Activated CD8-positive, alpha-beta memory T cell treated with anti-CD3 and anti-CD28 coated beads, Interleukin-2, amount 50 U/mL, for 4 hours (primary cell): Measurements from ENCODE around the gene USP50.
"Not testable (repeated sequence)": the region's sequence is repeated elsewhere in the genome, so short reads cannot be mapped to it uniquely, and the experiment has no call there.

Experiments used
- DNase-seq: peaks from one replicate; pipeline ENCODE4 v3.0.0-alpha.2; 2020

The USP50 gene

GRCh38 chr15:50546566-50546965 lies at the start of gene USP50:
TSS of gene USP50 (minus strand) at chr15:50546666. CDS start at chr15:50546525, 141 bp downstream.
- no peak for DNase-seq

- no peak for DNase-seq
These were observed 47.8 kb upstream of the USP50 start for GRCh38 chr15:50594311-50594710.

GRCh38 chr15:50593761-50594160 lies 47.3 kb upstream of the USP50 start:
- DNase-seq = no peak

- no peak for DNase-seq
These were observed 43.8 kb upstream of the USP50 start for GRCh38 chr15:50590288-50590687.

GRCh38 chr15:50577492-50577891 lies 31.0 kb upstream of the USP50 start:
- no peak for DNase-seq

- no peak for DNase-seq
These were observed 29.7 kb upstream of the USP50 start for GRCh38 chr15:50576166-50576565.

- not testable (repeated sequence) for DNase-seq
These were observed 27.4 kb upstream of the USP50 start for GRCh38 chr15:50573842-50574241.

GRCh38 chr15:50563756-50564155 lies 17.3 kb upstream of the USP50 start:
- DNase-seq = no peak

- no peak for DNase-seq
These were observed 16.5 kb upstream of the USP50 start for GRCh38 chr15:50562735-50563640.

- DNase-seq = no peak
These were observed 11.5 kb upstream of the USP50 start for GRCh38 chr15:50558012-50558411.

GRCh38 chr15:50556642-50557371 lies 10.3 kb upstream of the USP50 start:
- DNase-seq = no peak

- no peak for DNase-seq
These were observed 5.8 kb upstream of the USP50 start for GRCh38 chr15:50552238-50552637.

GRCh38 chr15:50549326-50549725 lies 2.9 kb upstream of the USP50 start:
- no peak for DNase-seq

- no peak for DNase-seq
These were observed 2.1 kb downstream of the USP50 start for GRCh38 chr15:50544368-50544767.

GRCh38 chr15:50543556-50543955 lies 2.9 kb downstream of the USP50 start:
- no peak for DNase-seq

- DNase-seq = no peak
These were observed 3.6 kb downstream of the USP50 start for GRCh38 chr15:50542887-50543210.

- no peak for DNase-seq
These were observed 14.7 kb downstream of the USP50 start for GRCh38 chr15:50531766-50532165.

GRCh38 chr15:50531163-50531562 lies 15.3 kb downstream of the USP50 start:
- no peak for DNase-seq

GRCh38 chr15:50523851-50524251 lies 22.6 kb downstream of the USP50 start:
- DNase-seq = no peak

- DNase-seq = no peak
These were observed 26.6 kb downstream of the USP50 start for GRCh38 chr15:50519740-50520425.

- DNase-seq = no peak
These were observed 33.5 kb downstream of the USP50 start for GRCh38 chr15:50513001-50513400.

- no peak for DNase-seq
These were observed 40.3 kb downstream of the USP50 start for GRCh38 chr15:50506121-50506520.

- DNase-seq = not testable (repeated sequence)
These were observed 40.8 kb downstream of the USP50 start for GRCh38 chr15:50505656-50506055.

GRCh38 chr15:50503144-50503543 lies 43.3 kb downstream of the USP50 start:
- DNase-seq = no peak
